AG09309 (cell line): ENCODE results near the gene CDK2AP2.

Experiments
- DNase-seq: peaks from one replicate; pipeline ENCODE4 v3.0.0-alpha.2; 2010; ENCODE audit warnings: low read depth
- H3K4me3 ChIP-seq: 2 replicates; pipeline ENCODE4 v1.5.1; 2011; ENCODE audit warnings: mild to moderate bottlenecking, low read depth, low read length, moderate library complexity; ENCODE audit not compliant: control insufficient read depth
- CTCF ChIP-seq: IDR thresholded peaks from 2 replicates; pipeline ENCODE4 v1.5.1; 2011; ENCODE audit warnings: mild to moderate bottlenecking, low read depth, low read length, inconsistent platforms; ENCODE audit not compliant: insufficient read depth, control insufficient read depth; ENCODE audit errors: missing control alignments

Gene CDK2AP2

GRCh38 chr11:67510023-67510345 lies 2.0 kb upstream of the CDK2AP2 start:
- H3K4me3 ChIP-seq = no peak overlapping the region
- TF ChIP-seq CTCF = no peak
- no peak for DNase-seq

- DNase-seq = peak; percentile 78
- peak overlapping the region; percentile 86 for H3K4me3 ChIP-seq
- no peak for TF ChIP-seq CTCF
These were observed 642 bp upstream of the CDK2AP2 start for GRCh38 chr11:67508486-67509121.

GRCh38 chr11:67507242-67507863 lies 609 bp downstream of the CDK2AP2 start:
- no peak for TF ChIP-seq CTCF
- peak; percentile 17 for DNase-seq
- H3K4me3 ChIP-seq = peak overlapping the region; percentile 86

GRCh38 chr11:67506426-67507051 lies 1.4 kb downstream of the CDK2AP2 start:
- H3K4me3 ChIP-seq = no peak overlapping the region
- TF ChIP-seq CTCF = no peak
- no peak for DNase-seq

- peak; percentile 67 for DNase-seq
- peak; percentile 98 for TF ChIP-seq CTCF
- H3K4me3 ChIP-seq = peak overlapping the region; percentile 53
These were observed 2.2 kb downstream of the CDK2AP2 start for GRCh38 chr11:67505605-67506396.

GRCh38 chr11:67504950-67505581 lies 2.9 kb downstream of the CDK2AP2 start, which contains the start of gene PITPNM1:
Gene PITPNM1 (minus strand): TSS chr11:67505363. CDS start chr11:67504180, 1,183 bp downstream.
- TF ChIP-seq CTCF = no peak
- no peak for DNase-seq
- peak within 1 kb of the TSS; percentile 53 for H3K4me3 ChIP-seq
